DOHH2 (cell line): Measurements from ENCODE around the gene SLC1A3.

Experiments
- H3F3A ChIP-seq: fragments of 200-600 bp; sonication (generic), shearing (Covaris generic); 2 replicates; pipeline ENCODE4 v1.6.0; 2016; ENCODE audit warnings: antibody characterized with exemption, mild to moderate bottlenecking; ENCODE audit not compliant: control insufficient read depth, insufficient read depth
- H3K27ac ChIP-seq: fragments of 200-600 bp; sonication (generic); 2 replicates; pipeline ENCODE4 v1.5.1; 2014; ENCODE audit warnings: low read depth, mild to moderate bottlenecking, low read length, moderate library complexity
- H3K27me3 ChIP-seq: fragments of 200-600 bp; sonication (generic); 2 replicates; pipeline ENCODE4 v1.6.1; 2014; ENCODE audit warnings: mild to moderate bottlenecking, low read length, mixed read lengths; ENCODE audit not compliant: control insufficient read depth
- H3K36me3 ChIP-seq: fragments of 200-600 bp; sonication (generic); 2 replicates; pipeline ENCODE4 v1.6.1; 2014; ENCODE audit warnings: mild to moderate bottlenecking, low read length, moderate library complexity, mixed read lengths; ENCODE audit not compliant: control insufficient read depth
- H3K4me1 ChIP-seq: fragments of 200-600 bp; sonication (generic); 2 replicates; pipeline ENCODE4 v1.6.1; 2014; ENCODE audit warnings: mild to moderate bottlenecking, low read length, mixed read lengths; ENCODE audit not compliant: control insufficient read depth
- H3K4me2 ChIP-seq: fragments of 200-600 bp; sonication (generic); 2 replicates; pipeline ENCODE4 v1.6.0; 2014; ENCODE audit warnings: mild to moderate bottlenecking, low read length, moderate library complexity
- H3K4me3 ChIP-seq: fragments of 200-600 bp; sonication (generic); 2 replicates; pipeline ENCODE4 v1.5.1; 2014; ENCODE audit warnings: mild to moderate bottlenecking, low read length, mixed read lengths
- H3K79me2 ChIP-seq: fragments of 200-600 bp; sonication (generic); 2 replicates; pipeline ENCODE4 v1.6.1; 2014; ENCODE audit warnings: mild to moderate bottlenecking, low read length, mixed read lengths; ENCODE audit not compliant: control insufficient read depth
- H3K9me2 ChIP-seq: fragments of 200-600 bp; sonication (generic); replicated peaks from 2 replicates; pipeline ENCODE4 v1.6.1; 2014; ENCODE audit warnings: mild to moderate bottlenecking, low read length, mixed read lengths; ENCODE audit not compliant: control insufficient read depth
- H3K9me3 ChIP-seq: fragments of 200-600 bp; sonication (generic); 2 replicates; pipeline ENCODE4 v1.6.1; 2014; ENCODE audit warnings: antibody characterized with exemption, low read length, mixed read lengths; ENCODE audit not compliant: control insufficient read depth, insufficient read depth
- H4K20me1 ChIP-seq: fragments of 200-600 bp; sonication (generic); 2 replicates; pipeline ENCODE4 v1.6.0; 2014; ENCODE audit warnings: low read depth, mild to moderate bottlenecking, antibody characterized with exemption, low read length, moderate library complexity; ENCODE audit not compliant: control insufficient read depth, insufficient read depth
- CTCF ChIP-seq: fragments of 200-600 bp; sonication (generic); IDR thresholded peaks from one replicate; pipeline ENCODE4 v1.5.1; 2014; ENCODE audit warnings: antibody characterized with exemption, mild to moderate bottlenecking, low read depth, low read length; ENCODE audit not compliant: poor library complexity, severe bottlenecking
- EZH2phosphoT487 ChIP-seq: fragments of 200-600 bp; sonication (generic); IDR thresholded peaks from 2 replicates; pipeline ENCODE4 v1.6.1; 2017; ENCODE audit warnings: borderline replicate concordance, mild to moderate bottlenecking, antibody characterized with exemption, low read length, moderate library complexity, mixed read lengths

SLC1A3 gene

GRCh38 chr5:36669015-36669651 lies 62.7 kb downstream of the SLC1A3 start:
- no peaks in the 10 kb centered on the region for H4K20me1 ChIP-seq
- H3K4me1 ChIP-seq = no peaks in the 10 kb centered on the region
- H3K9me2 ChIP-seq = no peaks in the 10 kb centered on the region
- no peaks in the 10 kb centered on the region for H3K9me3 ChIP-seq
- H3K27me3 ChIP-seq = no peaks in the 10 kb centered on the region
- H3K79me2 ChIP-seq = no peaks in the 10 kb centered on the region
- H3K4me3 ChIP-seq = no peak overlapping the region
- no peaks in the 10 kb centered on the region for H3K36me3 ChIP-seq
- no peak overlapping the region for H3K27ac ChIP-seq
- H3K4me2 ChIP-seq = no peak overlapping the region
- TF ChIP-seq CTCF (no peak), EZH2phosphoT487 (no peak)
- no peaks in the 10 kb centered on the region for H3F3A ChIP-seq

- H3K9me2 ChIP-seq = no peaks in the 10 kb centered on the region
- no peak for TF ChIP-seq EZH2phosphoT487
- no peak for TF ChIP-seq CTCF
- H3K4me3 ChIP-seq = no peak overlapping the region
- H3K4me1 ChIP-seq = no peaks in the 10 kb centered on the region
- H3K9me3 ChIP-seq = no peaks in the 10 kb centered on the region
- no peak overlapping the region for H3K27ac ChIP-seq
- no peaks in the 10 kb centered on the region for H3K79me2 ChIP-seq
- H3K36me3 ChIP-seq = no peaks in the 10 kb centered on the region
- H3F3A ChIP-seq = no peaks in the 10 kb centered on the region
- H4K20me1 ChIP-seq = no peaks in the 10 kb centered on the region
- no peaks in the 10 kb centered on the region for H3K27me3 ChIP-seq
- no peak overlapping the region for H3K4me2 ChIP-seq
Measured at GRCh38 chr5:36670548-36670947, 64.1 kb downstream of the SLC1A3 start.

GRCh38 chr5:36675282-36675681 lies 68.9 kb downstream of the SLC1A3 start:
- Histone ChIP-seq H3K79me2 (no peaks in the 10 kb centered on the region), H3K27me3 (no peaks in the 10 kb centered on the region), H4K20me1 (no peaks in the 10 kb centered on the region), H3F3A (no peaks in the 10 kb centered on the region), H3K4me2 (no peak overlapping the region), H3K4me3 (no peak overlapping the region), H3K9me3 (no peaks in the 10 kb centered on the region), H3K9me2 (no peaks in the 10 kb centered on the region), H3K4me1 (no peaks in the 10 kb centered on the region), H3K36me3 (no peaks in the 10 kb centered on the region), H3K27ac (no peak overlapping the region)
- no peak for TF ChIP-seq CTCF
- no peak for TF ChIP-seq EZH2phosphoT487
